Amygdala (tissue), 56 donors: ENCODE results near the gene MYO7A.

ENCODE experiments used
- DNase-seq, 56 donors: peaks; one replicate each; lab custom pipeline; 2025; lab: John Stamatoyannopoulos, UW

MYO7A gene

GRCh38 chr11:77156396-77157195, 28.6 kb downstream of the MYO7A start:
- DNase-seq, result no peak

GRCh38 chr11:77158041-77158695, 30.1 kb downstream of the MYO7A start:
- no peak for DNase-seq

- DNase-seq, result no peak
Observed at GRCh38 chr11:77159219-77159936, 31.3 kb downstream of the MYO7A start.

DNA sequence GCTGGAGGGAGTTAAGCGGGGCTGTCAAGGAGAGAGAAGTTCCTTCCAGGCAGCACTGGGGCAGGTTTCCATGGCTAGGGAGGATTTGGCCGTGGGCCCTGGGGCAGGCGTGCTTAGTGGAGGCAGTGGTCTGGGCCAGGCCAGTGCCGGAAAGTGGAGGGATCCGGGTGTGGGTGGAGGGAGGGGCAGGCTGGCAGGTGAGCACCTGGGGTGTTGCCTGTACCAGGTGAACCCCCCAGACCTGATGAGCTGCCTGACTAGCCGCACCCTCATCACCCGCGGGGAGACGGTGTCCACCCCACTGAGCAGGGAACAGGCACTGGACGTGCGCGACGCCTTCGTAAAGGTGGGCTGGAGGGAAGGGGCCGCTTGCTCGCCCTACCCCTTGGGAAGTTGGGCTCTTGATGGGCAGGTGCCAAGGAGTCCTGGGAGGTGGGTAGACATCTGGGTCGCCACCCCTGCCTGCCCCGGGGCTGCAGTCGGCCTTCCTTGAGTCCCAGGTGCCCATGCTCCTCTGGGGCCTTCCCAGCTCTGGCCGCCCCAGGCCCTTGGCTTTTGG, 32.0 kb downstream of the MYO7A start:
- DNase-seq, result no peak

DNA sequence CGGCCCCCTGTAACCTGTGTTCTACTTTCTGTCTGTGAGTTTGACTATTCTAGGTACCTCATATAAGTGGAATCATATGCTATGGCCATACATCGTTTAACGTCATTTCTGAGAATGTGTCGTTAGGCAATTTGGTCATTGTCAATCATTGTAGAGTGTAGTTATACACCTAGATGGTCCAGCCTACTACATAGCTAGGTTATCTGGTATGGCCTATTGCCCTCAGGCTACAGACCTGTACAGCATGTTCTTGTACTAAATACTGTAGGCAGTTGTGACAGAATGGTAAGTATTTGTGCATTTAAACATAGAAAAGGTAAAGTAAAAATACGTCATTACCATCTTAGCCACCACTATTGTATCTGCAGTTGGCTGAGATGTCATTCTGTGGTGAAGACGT, 35.2 kb downstream of the MYO7A start:
- DNase-seq, result no peak

- DNase-seq, result no peak
Observed at GRCh38 chr11:77165066-77165465, 37.0 kb downstream of the MYO7A start.

GRCh38 chr11:77166021-77166420, 38.0 kb downstream of the MYO7A start:
- no peak for DNase-seq

- DNase-seq, result no peak
Observed at GRCh38 chr11:77167111-77167626, 39.1 kb downstream of the MYO7A start.

DNA sequence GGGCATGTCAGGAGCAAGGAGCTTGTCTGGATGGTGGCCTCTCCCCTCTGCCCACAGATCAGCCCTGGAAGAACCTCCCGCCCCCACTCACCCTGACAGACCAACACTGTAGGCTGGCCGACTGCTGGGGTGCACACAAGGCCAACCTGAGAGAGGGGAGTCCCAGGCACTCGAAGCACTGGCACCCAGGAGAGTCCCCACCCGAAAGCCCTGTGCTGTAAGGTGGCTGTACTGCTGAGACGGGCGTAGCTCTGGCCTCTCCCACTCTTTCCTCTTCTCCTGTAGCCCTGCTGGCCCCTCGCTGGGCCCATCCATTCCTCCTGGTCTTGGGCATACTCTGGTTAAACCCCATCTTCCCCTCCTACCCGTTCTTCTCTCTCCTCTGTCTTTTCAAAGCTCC, 39.7 kb downstream of the MYO7A start:
- no peak for DNase-seq

DNA sequence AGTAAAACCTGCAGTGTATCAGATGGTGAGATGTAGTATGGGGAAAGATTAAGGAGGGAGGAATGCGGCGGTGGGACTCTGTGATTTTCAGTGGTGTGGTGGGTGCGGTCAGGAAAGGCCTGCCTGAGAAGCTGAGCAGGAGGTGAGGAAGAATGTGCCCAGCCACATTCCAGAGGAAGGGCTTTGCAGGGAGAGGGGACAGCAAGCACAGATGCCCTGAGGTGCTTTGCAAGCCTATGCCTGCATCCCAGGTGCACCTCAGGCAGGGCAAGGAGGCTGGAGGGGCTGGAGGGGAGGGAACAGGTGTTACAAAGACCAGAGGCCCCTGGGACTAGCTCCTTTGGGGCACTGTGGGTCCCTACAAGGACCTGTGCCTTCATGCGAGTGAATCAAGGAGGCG, 42.1 kb downstream of the MYO7A start:
- DNase-seq, result no peak

DNA sequence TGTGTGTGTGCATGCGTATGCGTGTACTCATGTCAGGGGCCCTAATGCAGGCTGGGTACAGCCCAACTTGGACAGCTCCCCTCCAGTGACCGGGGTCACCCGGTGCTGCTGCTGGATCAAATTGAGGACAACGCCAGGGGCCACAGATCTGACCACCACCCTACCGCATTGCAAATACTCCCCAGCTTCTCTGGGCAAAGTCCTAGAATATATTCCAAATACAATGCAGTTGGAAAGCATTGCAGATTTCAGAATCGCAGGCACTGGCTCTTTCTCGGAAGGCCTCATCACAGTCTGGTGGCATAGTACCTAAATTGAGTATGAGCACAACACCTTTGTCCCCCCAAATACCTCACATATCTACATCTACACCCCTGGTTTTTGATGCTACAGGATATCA, 43.2 kb downstream of the MYO7A start:
- DNase-seq, result no peak

- no peak for DNase-seq
Observed at GRCh38 chr11:77171885-77172665, 44.0 kb downstream of the MYO7A start.

DNA sequence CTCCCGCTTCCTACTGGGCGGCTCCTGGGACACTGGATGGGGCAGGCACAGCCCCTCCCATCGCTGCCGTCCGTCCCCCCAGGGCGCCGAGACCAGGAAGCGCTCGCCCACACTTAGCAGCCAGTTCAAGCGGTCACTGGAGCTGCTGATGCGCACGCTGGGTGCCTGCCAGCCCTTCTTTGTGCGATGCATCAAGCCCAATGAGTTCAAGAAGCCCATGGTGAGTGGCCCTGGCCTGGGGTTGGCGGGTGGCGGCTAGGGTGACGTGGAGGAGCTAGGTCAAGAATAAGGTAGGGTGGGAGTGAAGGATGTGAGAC, 44.6 kb downstream of the MYO7A start:
- DNase-seq, result no peak

DNA sequence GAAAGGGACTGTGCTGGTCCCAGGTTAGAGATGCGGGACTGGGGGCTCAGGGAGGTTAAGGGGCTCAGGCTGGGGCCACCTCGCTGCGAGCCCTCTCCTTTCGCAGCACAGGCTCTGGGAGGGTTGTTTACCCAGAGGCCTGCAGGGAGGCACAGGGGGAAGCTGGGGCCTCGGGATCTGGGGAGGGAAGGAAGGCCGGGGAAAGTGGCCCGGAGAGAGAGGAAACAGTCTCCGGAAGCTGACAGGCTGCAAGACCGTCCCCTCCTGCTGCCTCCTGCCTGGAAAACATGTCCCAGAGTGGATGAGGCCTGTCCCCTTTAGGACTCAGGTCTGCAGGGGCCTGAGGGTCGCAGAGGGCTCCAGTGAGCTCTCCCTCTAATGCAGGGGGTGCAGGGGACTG, 45.4 kb downstream of the MYO7A start:
- no peak for DNase-seq

GRCh38 chr11:77174559-77174958, 46.5 kb downstream of the MYO7A start:
- no peak for DNase-seq

GRCh38 chr11:77175021-77175842, 47.2 kb downstream of the MYO7A start:
- DNase-seq, result peak in 5 of 56 donors; percentile 12 to 35 (median 13)

GRCh38 chr11:77175869-77176539, 48.0 kb downstream of the MYO7A start:
- peak in 28 of 56 donors; percentile 9 to 46 (median 24) for DNase-seq

DNA sequence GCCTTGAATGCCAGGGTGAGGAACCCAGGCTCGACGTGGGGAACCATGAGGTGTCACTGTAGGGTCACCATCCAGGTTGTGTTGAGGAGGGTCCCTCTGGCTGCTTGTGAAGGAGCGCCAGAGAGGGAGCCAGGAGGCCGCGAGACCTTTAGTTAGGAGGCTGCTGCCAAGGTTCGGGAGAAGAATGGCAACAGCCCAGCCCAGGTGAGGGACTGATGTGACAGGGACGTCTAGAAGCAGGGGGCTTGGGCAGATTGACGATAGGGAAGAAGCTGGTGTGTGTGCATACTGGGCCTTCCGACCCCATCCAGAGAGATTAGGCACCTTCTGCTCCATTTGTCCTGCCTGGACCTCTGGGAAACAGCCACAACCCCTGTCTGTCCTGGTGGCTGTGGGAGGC, 49.0 kb downstream of the MYO7A start:
- DNase-seq, result no peak

GRCh38 chr11:77178150-77178549, 50.1 kb downstream of the MYO7A start:
- no peak for DNase-seq
